K562 (cell line): ENCODE data around the gene SEMA4F. TPM values are rescaled to one million over a fixed set of nuclear protein-coding genes. Genes with fewer than 3 reads are reported as not detected.

Experiments
- ATAC-seq: fragments of 200-7000 bp; cut with Tn5 transposase; 3 replicates; pipeline ENCODE4 v1.9.1; 2020; ENCODE audit warnings: moderate library complexity
- BruUV-seq: library from RNA; stranded (reverse); fragments of 400-500 nt; replicated peaks from 2 replicates; lab custom pipeline; 2021; lab: Mats Ljungman, UMichigan
- CTCF ChIA-PET: fragments of 300-600 bp; formaldehyde crosslinking; extraction: SDS; loops from one replicate; lab custom pipeline; 2021; ENCODE audit warnings: low intra/inter-chr PET ratio; lab: Yijun Ruan, JAX
- POLR2A ChIA-PET: fragments of 300-600, 350-650 bp; sonication (Branson Sonifier 250); formaldehyde crosslinking; extraction: SDS; loops from one replicate; lab custom pipeline; 2021; ENCODE audit warnings: antibody characterized with exemption, inconsistent platforms; lab: Yijun Ruan, JAX
- DNase-seq, 4 experiments: peaks; one replicate each; pipeline versions ENCODE4 v3.0.0 to v3.0.0-alpha.2; 2011 to 2018; ENCODE audit warnings: low spot score in 3 of 4, mixed read lengths in 3 of 4; ENCODE audit errors: extremely low read depth in 1 of 4
- FAIRE-seq: peaks from 2 replicates; lab custom pipeline; 2011; peaks lifted over from hg19 to GRCh38; lab: Jason Lieb, UNC
- H2AFZ ChIP-seq: 2 replicates; pipeline ENCODE4 v1.6.0; 2011; ENCODE audit warnings: low read depth, low read length, control low read depth, inconsistent platforms
- H3K27ac ChIP-seq: fragments of 200-600 bp; 3 replicates; pipeline ENCODE4 v1.8.0; 2011; ENCODE audit warnings: low read depth, mild to moderate bottlenecking, control low read depth, inconsistent platforms, low read length, moderate library complexity, mixed read lengths; ENCODE audit errors: extremely low read depth
- H3K27me3 ChIP-seq, 2 experiments: fragments of 300-600 bp in 1 of 2; 2 replicates in 1 of 2; 3 replicates in 1 of 2; pipeline versions ENCODE4 v1.6.0 to v1.8.0; 2011; ENCODE audit warnings: inconsistent platforms in 2 of 2, low read length in 2 of 2, mild to moderate bottlenecking in 1 of 2, mixed read lengths in 1 of 2, moderate library complexity in 1 of 2; ENCODE audit not compliant: control insufficient read depth in 2 of 2, insufficient read depth in 2 of 2
- H3K36me3 ChIP-seq: fragments of 300-600 bp; 3 replicates; pipeline ENCODE4 v1.8.0; 2011; ENCODE audit warnings: mild to moderate bottlenecking, low read length, inconsistent platforms; ENCODE audit not compliant: control insufficient read depth, insufficient read depth
- H3K4me1 ChIP-seq, 2 experiments: fragments of 200-600 bp in 1 of 2; replicated peaks in 1 of 2; 2 replicates in 1 of 2; 3 replicates in 1 of 2; pipeline versions ENCODE4 v1.5.1 to v1.8.0; 2011; ENCODE audit warnings: inconsistent platforms in 2 of 2, low read length in 2 of 2, mild to moderate bottlenecking in 1 of 2, mixed read lengths in 1 of 2, moderate library complexity in 1 of 2; ENCODE audit not compliant: control insufficient read depth in 2 of 2, insufficient read depth in 2 of 2
- H3K4me2 ChIP-seq: 2 replicates; pipeline ENCODE4 v1.6.1; 2011; ENCODE audit warnings: low read length, control low read depth, inconsistent platforms, mixed read lengths; ENCODE audit not compliant: insufficient read depth
- H3K4me3 ChIP-seq: fragments of 200-600 bp; sonication (generic), shearing (Covaris generic); 2 replicates; pipeline ENCODE4 v1.5.1; 2016; ENCODE audit warnings: control low read depth, inconsistent platforms
- H3K79me2 ChIP-seq: fragments of 200-600 bp; 3 replicates; pipeline ENCODE4 v1.8.0; 2011; ENCODE audit warnings: low read length, inconsistent platforms; ENCODE audit not compliant: control insufficient read depth, insufficient read depth
- H3K9ac ChIP-seq, 2 experiments: 2 replicates each; pipeline versions ENCODE4 v1.6.0 to v1.6.1; 2011; ENCODE audit warnings: low read depth in 2 of 2, low read length in 2 of 2, control low read depth in 1 of 2, inconsistent platforms in 1 of 2, mild to moderate bottlenecking in 1 of 2, mixed read lengths in 1 of 2; ENCODE audit not compliant: insufficient read depth in 1 of 2
- H3K9me1 ChIP-seq: one replicate; pipeline ENCODE4 v1.6.0; 2011; ENCODE audit warnings: inconsistent platforms, mild to moderate bottlenecking, low read length, moderate library complexity; ENCODE audit not compliant: control insufficient read depth, insufficient read depth
- H3K9me3 ChIP-seq: replicated peaks from 2 replicates; pipeline ENCODE4 v1.5.1; 2011; ENCODE audit warnings: low read depth, low read length, inconsistent platforms; ENCODE audit not compliant: control insufficient read depth, insufficient read depth
- H4K20me1 ChIP-seq: replicated peaks from 2 replicates; pipeline ENCODE4 v1.6.1; 2011; ENCODE audit warnings: low read length, inconsistent platforms, mixed read lengths; ENCODE audit not compliant: control insufficient read depth, insufficient read depth
- CBX2 ChIP-seq: fragments of 200-600 bp; sonication (generic); IDR thresholded peaks from one replicate; pipeline ENCODE4 v1.6.1; 2012; ENCODE audit warnings: mild to moderate bottlenecking, low read length, inconsistent platforms; ENCODE audit not compliant: insufficient read depth, poor library complexity, severe bottlenecking
- CHD4 ChIP-seq: fragments of 200-600 bp; sonication (generic); IDR thresholded peaks from 3 replicates; pipeline ENCODE4 v1.6.1; 2012; ENCODE audit warnings: low read depth, mild to moderate bottlenecking, mixed read lengths, low read length, inconsistent platforms; ENCODE audit not compliant: insufficient read depth, insufficient replicate concordance, poor library complexity, severe bottlenecking
- ELF2 ChIP-seq: fragments of 250-450 bp; sonication (Bioruptor Pico); IDR thresholded peaks from 2 replicates; pipeline ENCODE4 v1.5.0; 2021; ENCODE audit warnings: mild to moderate bottlenecking
- ILK ChIP-seq: fragments of 450-650 bp; IDR thresholded peaks from 2 replicates; pipeline ENCODE4 v1.6.1; 2016; ENCODE audit warnings: missing genetic modification characterization, low read depth, mild to moderate bottlenecking, missing compliant biosample characterization, moderate library complexity, borderline replicate concordance
- ZNF77 ChIP-seq: fragments of 250-450 bp; sonication (Bioruptor Pico); IDR thresholded peaks from 2 replicates; pipeline ENCODE4 v1.5.0; 2020
- in situ Hi-C: fragments of 300-500 bp; cut with MboI; formaldehyde crosslinking; loops from 4 replicates; pipeline ENCODE4 v1.15.0; 2018; ENCODE audit warnings: inconsistent platforms, mixed read lengths
- intact Hi-C: fragments of 100-400 bp; cut with micrococcal nuclease; formaldehyde crosslinking; loops from 2 replicates; pipeline ENCODE4 v1.14.2; 2022
- polyA plus RNA-seq, 8 experiments: library from polyadenylated mRNA; depleted of rRNA in 4 of 8; stranded (reverse) in 5 of 8; unstranded in 3 of 8; fragments of >200 nt; fragmentation: Nextera tagmentation in 2 of 8; fragmentation: Illumina TruSeq in 1 of 8; extraction: Ambion mirVana in 2 of 8; extraction: Trizol in 1 of 8; gene quantifications; 2 replicates each; pipeline versions ENCODE4 v1.2.1 to v1.2.3, GENCODE V29; 2011 to 2014; ENCODE audit warnings: inconsistent platforms in 1 of 8, missing spikeins in 1 of 8
- total RNA-seq, 7 experiments: library from RNA; depleted of rRNA in 6 of 7; stranded (reverse); fragments of >200 nt in 6 of 7; fragmentation: Illumina TruSeq in 2 of 7; extraction: Trizol in 2 of 7; gene quantifications; 2 replicates each; pipeline versions ENCODE4 v1.2.1 to v1.2.3, GENCODE V29; 2011 to 2021; ENCODE audit warnings: low replicate concordance in 1 of 7
- TF ChIP-seq, protein P1 (sequence below): fragments of 450-650 bp; IDR thresholded peaks from 2 replicates; pipeline ENCODE4 v1.6.1; 2014; ENCODE audit warnings: low read depth, mild to moderate bottlenecking, moderate library complexity, borderline replicate concordance

Gene SEMA4F
- total and polyA plus RNA-seq, 9 of the 15 experiments (the other 6 are each of a cell fraction or from before 2014, with no cell fraction given), result 0.08 to 1.6 (median 0.33) TPM

GRCh38 chr2:74707837-74708236, 53.8 kb downstream of the SEMA4F start (continued):
- no peak for TF ChIP-seq CBX2
- TF ChIP-seq, protein P1, sequence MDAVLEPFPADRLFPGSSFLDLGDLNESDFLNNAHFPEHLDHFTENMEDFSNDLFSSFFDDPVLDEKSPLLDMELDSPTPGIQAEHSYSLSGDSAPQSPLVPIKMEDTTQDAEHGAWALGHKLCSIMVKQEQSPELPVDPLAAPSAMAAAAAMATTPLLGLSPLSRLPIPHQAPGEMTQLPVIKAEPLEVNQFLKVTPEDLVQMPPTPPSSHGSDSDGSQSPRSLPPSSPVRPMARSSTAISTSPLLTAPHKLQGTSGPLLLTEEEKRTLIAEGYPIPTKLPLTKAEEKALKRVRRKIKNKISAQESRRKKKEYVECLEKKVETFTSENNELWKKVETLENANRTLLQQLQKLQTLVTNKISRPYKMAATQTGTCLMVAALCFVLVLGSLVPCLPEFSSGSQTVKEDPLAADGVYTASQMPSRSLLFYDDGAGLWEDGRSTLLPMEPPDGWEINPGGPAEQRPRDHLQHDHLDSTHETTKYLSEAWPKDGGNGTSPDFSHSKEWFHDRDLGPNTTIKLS, result no peak
- TF ChIP-seq ELF2 (CRISPR knock-in tag), result no peak
- no peak for TF ChIP-seq ILK

DNA sequence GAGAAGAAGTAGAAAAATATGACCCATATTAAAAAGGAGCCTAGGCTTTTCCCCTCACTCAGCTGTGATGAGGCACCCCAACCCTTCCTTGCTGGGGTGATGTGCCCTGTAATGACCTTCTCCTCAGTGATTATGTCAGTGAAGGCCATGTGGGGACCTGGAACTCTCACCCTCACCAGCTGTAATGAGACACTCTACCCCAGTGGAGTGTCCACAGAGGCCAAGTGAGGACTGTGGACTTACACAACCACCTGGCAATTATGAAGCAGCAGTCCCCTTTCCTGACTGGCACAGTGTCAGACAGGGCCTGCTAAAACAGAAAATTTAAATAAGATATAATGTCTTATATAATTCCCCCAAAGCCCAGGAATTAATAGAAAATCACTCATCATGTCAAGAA, 54.2 kb downstream of the SEMA4F start:
- Histone ChIP-seq H3K4me3 (no peak overlapping the region), H3K36me3 (no peaks in the 10 kb centered on the region), H3K27me3 (peaks cover 8 to 25% of the 10 kb centered on the region in 2 experiments), H2AFZ (no peak overlapping the region), H4K20me1 (no peaks in the 10 kb centered on the region), H3K9ac (no peak overlapping the region), H3K9me1 (no peaks in the 10 kb centered on the region), H3K79me2 (no peaks in the 10 kb centered on the region), H3K27ac (no peak overlapping the region), H3K4me1 (no peaks in the 10 kb centered on the region), H3K4me2 (no peak overlapping the region), H3K9me3 (no peaks in the 10 kb centered on the region)
- FAIRE-seq (no peak), ATAC-seq (no peak), DNase-seq (no peak)
- in situ Hi-C loops (loop anchor here (25.0 kb wide), 1 partner anchor 904 kb away; no protein-coding TSS in a partner anchor), intact Hi-C loops (no loop called here)
- POLR2A ChIA-PET, result interaction anchor here (0.7 kb wide), 1 partner anchor 210 kb away, joined by 3 read pairs; no protein-coding TSS in a partner anchor
- no peak for TF ChIP-seq CHD4
- no peak for TF ChIP-seq ZNF77 (CRISPR knock-in tag)
- BruUV-seq, result no TSS peak
- CTCF ChIA-PET, result no interaction called here
